ENCODE results near the gene ATP6V0C.
A peak's percentile ranks its signal among the peaks of the same experiment; 100 is the strongest.
"Not testable (repeated sequence)": the region's sequence is repeated elsewhere in the genome, so short reads cannot be mapped to it uniquely, and the experiment has no call there.

The ATP6V0C gene

GRCh38 chr16:2557150-2557549 lies 43.4 kb downstream of the ATP6V0C start:
- not testable (repeated sequence) for H3K36me3 Mint-ChIP-seq, H3K9me3 Mint-ChIP-seq, H3K27me3 Mint-ChIP-seq, H3K27ac Mint-ChIP-seq, ATAC-seq, H3K4me1 Mint-ChIP-seq, H3K4me3 Mint-ChIP-seq

- H3K36me3 Mint-ChIP-seq, H3K4me1 Mint-ChIP-seq, H3K27me3 Mint-ChIP-seq, H3K9me3 Mint-ChIP-seq, H3K27ac Mint-ChIP-seq, H3K4me3 Mint-ChIP-seq: not testable (repeated sequence)
- peak; percentile 92 for ATAC-seq
Measured at GRCh38 chr16:2560131-2560797, 46.5 kb downstream of the ATP6V0C start.

- not testable (repeated sequence) for H3K36me3 Mint-ChIP-seq, H3K9me3 Mint-ChIP-seq, H3K4me3 Mint-ChIP-seq, H3K27ac Mint-ChIP-seq, H3K27me3 Mint-ChIP-seq, H3K4me1 Mint-ChIP-seq
- peak; percentile 92 for ATAC-seq
Measured at GRCh38 chr16:2560798-2561133, 47.0 kb downstream of the ATP6V0C start.

GRCh38 chr16:2567506-2567905 lies 53.8 kb downstream of the ATP6V0C start:
- H3K36me3 Mint-ChIP-seq, ATAC-seq, H3K27me3 Mint-ChIP-seq, H3K27ac Mint-ChIP-seq, H3K4me1 Mint-ChIP-seq, H3K4me3 Mint-ChIP-seq, H3K9me3 Mint-ChIP-seq: not testable (repeated sequence)

GRCh38 chr16:2568573-2568972 lies 54.8 kb downstream of the ATP6V0C start:
- H3K27me3 Mint-ChIP-seq, H3K27ac Mint-ChIP-seq, ATAC-seq, H3K36me3 Mint-ChIP-seq, H3K9me3 Mint-ChIP-seq, H3K4me3 Mint-ChIP-seq, H3K4me1 Mint-ChIP-seq: not testable (repeated sequence)

Measured in stimulated activated memory B cell treated with anti-CD40 and anti-IgM and Interleukin-4, amounts not matched to agents 10 μg/mL and 1 μg/mL and 100 μg/mL, for 72 hours (primary cell).